H1 (cell line): ENCODE data around the gene IFT25. TPM values are rescaled to one million over a fixed set of nuclear protein-coding genes. Genes with fewer than 3 reads are reported as not detected.

Experiments used
- CTCF ChIA-PET: fragments of 300-600 bp; sonication (Branson Sonifier 250); formaldehyde crosslinking; loops from one replicate; lab custom pipeline; 2021; ENCODE audit not compliant: partially characterized antibody; lab: Charles Lee
- POLR2A ChIA-PET: fragments of 300-600 bp; sonication (Branson Sonifier 250); formaldehyde crosslinking; loops from one replicate; lab custom pipeline; 2021; ENCODE audit warnings: inconsistent platforms; ENCODE audit not compliant: partially characterized antibody; lab: Charles Lee
- DNase-seq, 2 experiments: peaks; one replicate each; pipeline versions ENCODE4 v3.0.0 to v3.0.0-alpha.2; 2010 to 2022; ENCODE audit warnings: low spot score in 2 of 2, low read depth in 1 of 2, mixed read lengths in 1 of 2
- FAIRE-seq: peaks from 2 replicates; lab custom pipeline; 2011; peaks lifted over from hg19 to GRCh38; lab: Jason Lieb, UNC
- H2AFZ ChIP-seq: 2 replicates; pipeline ENCODE4 v1.8.1; 2012; ENCODE audit warnings: low read length, inconsistent platforms
- H2AK5ac ChIP-seq: 2 replicates; pipeline ENCODE4 v1.6.1; 2013; ENCODE audit warnings: low read depth, low read length
- H2BK120ac ChIP-seq: replicated peaks from 2 replicates; pipeline ENCODE3; 2013; ENCODE audit warnings: low read depth, low read length, inconsistent platforms
- H2BK12ac ChIP-seq: 2 replicates; pipeline ENCODE4 v1.6.1; 2013; ENCODE audit warnings: low read depth, low read length
- H2BK15ac ChIP-seq: 2 replicates; pipeline ENCODE4 v1.6.1; 2013; ENCODE audit warnings: low read length
- H2BK20ac ChIP-seq: 2 replicates; pipeline ENCODE4 v1.6.1; 2013; ENCODE audit warnings: low read length
- H2BK5ac ChIP-seq: 2 replicates; pipeline ENCODE4 v1.6.1; 2013; ENCODE audit warnings: low read depth, low read length
- H3K14ac ChIP-seq: 2 replicates; pipeline ENCODE4 v1.6.1; 2013; ENCODE audit warnings: inconsistent platforms; ENCODE audit not compliant: insufficient read length
- H3K18ac ChIP-seq: 2 replicates; pipeline ENCODE4 v1.6.1; 2013; ENCODE audit warnings: low read length; ENCODE audit errors: extremely low read depth
- H3K23ac ChIP-seq: 2 replicates; pipeline ENCODE4 v1.6.1; 2013; ENCODE audit warnings: inconsistent platforms; ENCODE audit not compliant: insufficient read length
- H3K23me2 ChIP-seq: 2 replicates; pipeline ENCODE4 v1.6.1; 2013; ENCODE audit warnings: low read depth, low read length
- H3K27ac ChIP-seq: 2 replicates; pipeline ENCODE4 v1.6.1; 2011; ENCODE audit warnings: low read depth, low read length, inconsistent platforms
- H3K27me3 ChIP-seq, 4 experiments: replicated peaks in 1 of 4; 1 replicate in 1 of 4; 2 replicates in 3 of 4; pipeline versions ENCODE4 v1.6.1 to v1.8.1; 2011 to 2013; ENCODE audit warnings: low read length in 3 of 4, mild to moderate bottlenecking in 3 of 4, inconsistent platforms in 2 of 4, mixed read lengths in 2 of 4, moderate library complexity in 1 of 4; ENCODE audit not compliant: control insufficient read depth in 3 of 4, insufficient read depth in 3 of 4; ENCODE audit errors: extremely low read depth in 1 of 4
- H3K36me3 ChIP-seq, 4 experiments: 2 replicates each; pipeline versions ENCODE4 v1.6.1 to v1.8.1; 2011 to 2013; ENCODE audit warnings: mild to moderate bottlenecking in 4 of 4, low read length in 3 of 4, moderate library complexity in 2 of 4, control low read depth in 1 of 4, inconsistent platforms in 1 of 4; ENCODE audit not compliant: insufficient read depth in 4 of 4, control insufficient read depth in 2 of 4
- H3K4ac ChIP-seq: replicated peaks from 2 replicates; pipeline ENCODE3; 2013; ENCODE audit warnings: low read length, low read depth, mixed read lengths, inconsistent platforms; ENCODE audit not compliant: insufficient read length
- H3K4me1 ChIP-seq, 4 experiments: replicated peaks in 1 of 4; 1 replicate in 1 of 4; 2 replicates in 3 of 4; pipeline versions ENCODE4 v1.6.1 to v1.8.1; 2011 to 2013; ENCODE audit warnings: low read length in 3 of 4, inconsistent platforms in 2 of 4, mixed read lengths in 1 of 4; ENCODE audit not compliant: insufficient read depth in 4 of 4, control insufficient read depth in 3 of 4
- H3K4me2 ChIP-seq, 2 experiments: 2 replicates each; pipeline versions ENCODE4 v1.6.1 to v1.8.1; 2011 to 2013; ENCODE audit warnings: low read depth in 2 of 2, low read length in 2 of 2, control low read depth in 1 of 2, inconsistent platforms in 1 of 2, mild to moderate bottlenecking in 1 of 2; ENCODE audit not compliant: insufficient read depth in 1 of 2
- H3K4me3 ChIP-seq, 4 experiments: fragments of 200-600, 300-600 bp in 1 of 4; sonication (generic), shearing (Covaris generic), sonication (Bioruptor Twin) in 1 of 4; 2 replicates each; pipeline versions ENCODE4 v1.5.1 to v1.8.1; 2011 to 2016; ENCODE audit warnings: low read length in 4 of 4, low read depth in 3 of 4, control low read depth in 2 of 4, inconsistent platforms in 2 of 4, mild to moderate bottlenecking in 2 of 4, mixed read lengths in 1 of 4, moderate library complexity in 1 of 4; ENCODE audit not compliant: insufficient read depth in 2 of 4; ENCODE audit errors: extremely low read depth in 1 of 4
- H3K56ac ChIP-seq: replicated peaks from 2 replicates; pipeline ENCODE3; 2013; ENCODE audit warnings: low read depth, mild to moderate bottlenecking, mixed read lengths, low read length, inconsistent platforms; ENCODE audit not compliant: insufficient read length
- H3K79me1 ChIP-seq: 2 replicates; pipeline ENCODE4 v1.6.1; 2013; ENCODE audit warnings: low read depth, low read length, control low read depth
- H3K79me2 ChIP-seq, 2 experiments: 2 replicates each; pipeline versions ENCODE4 v1.6.1 to v1.8.1; 2012 to 2013; ENCODE audit warnings: low read length in 2 of 2, mild to moderate bottlenecking in 2 of 2, inconsistent platforms in 1 of 2; ENCODE audit not compliant: insufficient read depth in 2 of 2, control insufficient read depth in 1 of 2
- H3K9ac ChIP-seq, 4 experiments: replicated peaks in 1 of 4; 1 replicate in 1 of 4; 2 replicates in 3 of 4; pipeline versions ENCODE4 v1.6.1 to v1.8.1; 2011 to 2013; ENCODE audit warnings: low read depth in 3 of 4, low read length in 3 of 4, control low read depth in 2 of 4, mild to moderate bottlenecking in 2 of 4, moderate library complexity in 2 of 4, inconsistent platforms in 1 of 4; ENCODE audit errors: extremely low read depth in 1 of 4
- H3K9me3 ChIP-seq, 2 experiments: 2 replicates each; pipeline versions ENCODE4 v1.6.1 to v1.8.1; 2012 to 2013; ENCODE audit warnings: mild to moderate bottlenecking in 2 of 2, moderate library complexity in 2 of 2, control low read depth in 1 of 2, inconsistent platforms in 1 of 2, low read depth in 1 of 2, low read length in 1 of 2, mixed read lengths in 1 of 2; ENCODE audit not compliant: insufficient read depth in 2 of 2
- H4K20me1 ChIP-seq, 2 experiments: replicated peaks in 1 of 2; 2 replicates each; pipeline versions ENCODE3 to v1.8.1; 2011 to 2013; ENCODE audit warnings: inconsistent platforms in 2 of 2, low read length in 2 of 2, mild to moderate bottlenecking in 1 of 2; ENCODE audit not compliant: insufficient read depth in 2 of 2, control insufficient read depth in 1 of 2
- H4K5ac ChIP-seq: 2 replicates; pipeline ENCODE4 v1.6.1; 2013; ENCODE audit warnings: low read length, low read depth, mixed read lengths, inconsistent platforms; ENCODE audit not compliant: insufficient read length
- H4K8ac ChIP-seq: 2 replicates; pipeline ENCODE4 v1.8.0; 2013; ENCODE audit warnings: mild to moderate bottlenecking, moderate library complexity, low read length, inconsistent platforms; ENCODE audit not compliant: insufficient read depth; ENCODE audit errors: extremely low read depth
- H4K91ac ChIP-seq: replicated peaks from 2 replicates; pipeline ENCODE3; 2013; ENCODE audit warnings: low read length, mixed read lengths, inconsistent platforms; ENCODE audit not compliant: insufficient read length
- WGBS, 2 experiments: shearing (Covaris generic) in 1 of 2; methylation state at CpG; one replicate each; pipeline versions ENCODE4 v1.1.6 to v1.1.7; 2013 to 2015; ENCODE audit warnings: low lambda C conversion rate in 2 of 2, mixed read lengths in 2 of 2, inconsistent platforms in 1 of 2, low coverage in 1 of 2, missing lambda C conversion rate in 1 of 2; ENCODE audit not compliant: insufficient replicate concordance in 2 of 2, insufficient coverage in 1 of 2, insufficient read length in 1 of 2; ENCODE audit errors: extremely low coverage in 1 of 2, missing lambda C conversion rate in 1 of 2; 5-methylcytosine and 5-hydroxymethylcytosine counted together
- polyA plus RNA-seq, 7 experiments: library from polyadenylated mRNA; depleted of rRNA in 3 of 7; stranded (reverse) in 5 of 7; unstranded in 2 of 7; fragments of >200 nt in 5 of 7; fragments of 200-250 nt in 2 of 7; gene quantifications; 1 replicate in 5 of 7; 2 replicates in 1 of 7; 4 replicates in 1 of 7; pipeline versions ENCODE4 v1.2.1 to v1.2.3, GENCODE V29; 2011 to 2013; ENCODE audit warnings: missing spikeins in 2 of 7, mixed read lengths in 2 of 7
- total RNA-seq: library from RNA; stranded (reverse); fragmentation: NEBNext Ultra II Directional; extraction: Animal tissue kit (Norgen Biotek cat#: 25700); gene quantifications from 2 replicates; pipeline ENCODE4 v1.2.1, GENCODE V29; 2021

IFT25 gene
- total and polyA plus RNA-seq, 2 of the 8 experiments (the other 6 are each of a cell fraction or from before 2014, with no cell fraction given) = 15.0 to 36.3 TPM

DNA sequence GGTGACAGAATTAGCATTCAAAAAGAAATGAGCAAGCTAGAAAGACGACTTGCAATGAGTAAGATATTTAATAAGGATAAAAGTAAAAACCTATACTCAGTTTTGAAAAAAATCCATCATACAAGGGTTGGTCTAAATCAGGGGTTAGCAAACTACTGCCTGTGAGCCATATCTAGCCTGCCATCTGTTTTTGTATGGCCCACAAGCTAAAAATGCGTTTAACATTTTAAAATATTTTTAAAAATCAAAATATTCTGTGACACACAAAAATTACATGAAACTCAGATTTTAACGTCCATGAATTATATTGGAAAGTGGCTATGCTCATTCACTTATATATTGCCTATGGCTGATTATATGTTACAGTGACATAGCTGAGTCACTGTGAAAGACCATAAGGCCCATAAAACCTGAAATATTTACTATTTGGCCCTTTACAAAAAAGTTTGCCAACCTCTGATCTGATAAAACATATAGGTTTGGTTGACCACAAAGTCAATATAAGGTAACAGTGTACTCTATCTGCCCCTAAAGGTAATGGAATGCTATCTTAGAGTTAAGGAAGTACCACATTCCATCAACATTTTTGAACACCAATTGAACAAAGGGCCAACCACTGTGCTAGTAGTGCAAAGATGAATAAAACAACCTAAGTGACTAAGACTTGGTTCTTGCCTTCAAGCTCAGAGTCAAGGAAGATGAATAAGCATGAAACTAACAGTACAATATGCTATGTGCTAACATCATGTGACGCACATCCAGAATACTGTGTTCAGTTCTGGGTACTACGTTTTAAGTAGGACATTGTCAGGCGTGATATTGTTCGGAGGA is 3.2 kb downstream of the IFT25 start:
- POLR2A ChIA-PET = interaction anchor here (1.2 kb wide), 1 partner anchor 212 kb away, joined by 3 read pairs; no protein-coding TSS in a partner anchor
- CTCF ChIA-PET = interaction anchor here (1.0 to 1.3 kb wide), 4 partner anchors 11 to 52 kb away, joined by 3 read pairs; no protein-coding TSS in a partner anchor

More for the DNA sequence above, 3.2 kb downstream of the IFT25 start:
- H3K79me1 ChIP-seq = peaks cover 9% of the 10 kb centered on the region
- FAIRE-seq (no peak), DNase-seq (no peak)
- no peak overlapping the region for H3K56ac ChIP-seq
- H4K5ac ChIP-seq = no peak overlapping the region
- H3K9me3 ChIP-seq = no peaks in the 10 kb centered on the region
- no peak overlapping the region for H3K4ac ChIP-seq
- no peak overlapping the region for H3K23ac ChIP-seq
- H2BK12ac ChIP-seq = no peak overlapping the region
- H4K91ac ChIP-seq = no peak overlapping the region
- no peak overlapping the region for H4K8ac ChIP-seq
- no peak overlapping the region for H2BK15ac ChIP-seq
- peaks cover 0 to 21% of the 10 kb centered on the region in 2 experiments; a peak in 2 of 4 replicates for H3K79me2 ChIP-seq
- peaks cover 13% of the 10 kb centered on the region for H3K23me2 ChIP-seq
- peaks cover 0 to 8% (median 5%) of the 10 kb centered on the region in 4 experiments; a peak in 6 of 7 replicates for H3K4me1 ChIP-seq
- no peak overlapping the region for H2BK120ac ChIP-seq
- H3K4me3 ChIP-seq = no peak overlapping the region
- H2BK20ac ChIP-seq = no peak overlapping the region
- H3K18ac ChIP-seq = no peak overlapping the region
- H4K20me1 ChIP-seq = peaks cover 0 to 1% of the 10 kb centered on the region in 2 experiments
- no peaks in the 10 kb centered on the region for H3K27me3 ChIP-seq
- no peak overlapping the region for H3K27ac ChIP-seq
- H3K4me2 ChIP-seq = peak overlapping the region in 1 of 2 experiments; percentile 9; a peak in 1 of 4 replicates
- WGBS, 2 experiments = 88% methylated on average over 7 of the region's 7 CpGs; no CpG with 5 or more reads in 1 of the 2 experiments
- no peak overlapping the region for H3K14ac ChIP-seq
- H3K36me3 ChIP-seq = peaks cover 0 to 4% (median 0%) of the 10 kb centered on the region in 4 experiments; a peak in 3 of 8 replicates
- no peak overlapping the region for H2BK5ac ChIP-seq
- H2AFZ ChIP-seq = no peak overlapping the region
- H2AK5ac ChIP-seq = no peak overlapping the region
- no peak overlapping the region for H3K9ac ChIP-seq
